H9 (cell line): Measurements from ENCODE around the gene ZSWIM6. TPM values are rescaled to one million over a fixed set of nuclear protein-coding genes. Genes with fewer than 3 reads are reported as not detected.

ENCODE experiments used
- DNase-seq: peaks from one replicate; pipeline ENCODE4 v3.0.0-alpha.2; 2017
- H2AFZ ChIP-seq: one replicate; pipeline ENCODE4 v1.6.1; 2013; ENCODE audit warnings: mild to moderate bottlenecking, low read length, control low read depth, moderate library complexity
- H2AK5ac ChIP-seq: 2 replicates; pipeline ENCODE4 v1.6.1; 2013; ENCODE audit warnings: low read length, control low read depth, mixed read lengths; ENCODE audit not compliant: insufficient read length
- H2BK120ac ChIP-seq: one replicate; pipeline ENCODE4 v1.6.1; 2013; ENCODE audit warnings: low read depth, mild to moderate bottlenecking, low read length, control low read depth, inconsistent platforms; ENCODE audit not compliant: poor library complexity, severe bottlenecking
- H2BK12ac ChIP-seq: 2 replicates; pipeline ENCODE4 v1.6.1; 2013; ENCODE audit warnings: low read length, control low read depth, mixed read lengths, low read depth; ENCODE audit not compliant: insufficient read length
- H2BK15ac ChIP-seq: 2 replicates; pipeline ENCODE4 v1.6.1; 2013; ENCODE audit warnings: low read depth, low read length, control low read depth
- H2BK20ac ChIP-seq: one replicate; pipeline ENCODE4 v1.6.1; 2013; ENCODE audit warnings: low read depth, mild to moderate bottlenecking, low read length, control low read depth, inconsistent platforms; ENCODE audit not compliant: poor library complexity, severe bottlenecking
- H2BK5ac ChIP-seq: 2 replicates; pipeline ENCODE4 v1.6.1; 2013; ENCODE audit warnings: low read length, control low read depth, mixed read lengths; ENCODE audit not compliant: insufficient read length
- H3K14ac ChIP-seq: 2 replicates; pipeline ENCODE4 v1.6.1; 2013; ENCODE audit warnings: low read length, control low read depth; ENCODE audit not compliant: insufficient read depth
- H3K18ac ChIP-seq: 2 replicates; pipeline ENCODE4 v1.6.1; 2013; ENCODE audit warnings: low read depth, mild to moderate bottlenecking, mixed read lengths, low read length, control low read depth; ENCODE audit not compliant: insufficient read length
- H3K23ac ChIP-seq: 2 replicates; pipeline ENCODE4 v1.6.1; 2013; ENCODE audit warnings: low read length, control low read depth, mixed read lengths, low read depth; ENCODE audit not compliant: insufficient read length
- H3K23me2 ChIP-seq: 2 replicates; pipeline ENCODE4 v1.6.1; 2013; ENCODE audit warnings: low read depth, mild to moderate bottlenecking, mixed read lengths, low read length, control low read depth; ENCODE audit not compliant: insufficient read length, poor library complexity, severe bottlenecking
- H3K27ac ChIP-seq: 2 replicates; pipeline ENCODE4 v1.5.1; 2013; ENCODE audit warnings: low read length, control low read depth, mixed read lengths, low read depth; ENCODE audit not compliant: insufficient read length
- H3K27me3 ChIP-seq: 2 replicates; pipeline ENCODE4 v1.6.1; 2013; ENCODE audit warnings: low read length, control low read depth, inconsistent platforms; ENCODE audit not compliant: insufficient read depth
- H3K4ac ChIP-seq: 2 replicates; pipeline ENCODE4 v1.6.1; 2013; ENCODE audit warnings: low read depth, mild to moderate bottlenecking, control low read depth, inconsistent platforms, low read length, moderate library complexity
- H3K4me1 ChIP-seq: 2 replicates; pipeline ENCODE4 v1.6.1; 2013; ENCODE audit warnings: low read length, control low read depth, inconsistent platforms; ENCODE audit not compliant: insufficient read depth
- H3K4me2 ChIP-seq: 2 replicates; pipeline ENCODE4 v1.6.1; 2013; ENCODE audit warnings: low read length, control low read depth, mixed read lengths; ENCODE audit not compliant: insufficient read length, insufficient read depth
- H3K56ac ChIP-seq: 2 replicates; pipeline ENCODE4 v1.6.1; 2013; ENCODE audit warnings: low read depth, mild to moderate bottlenecking, mixed read lengths, low read length, control low read depth; ENCODE audit not compliant: insufficient read length
- H3K79me1 ChIP-seq: 2 replicates; pipeline ENCODE4 v1.6.1; 2013; ENCODE audit warnings: low read depth, mild to moderate bottlenecking, moderate library complexity, low read length, control low read depth, inconsistent platforms; ENCODE audit not compliant: insufficient read depth, poor library complexity, severe bottlenecking
- H3K79me2 ChIP-seq: 2 replicates; pipeline ENCODE4 v1.6.1; 2013; ENCODE audit warnings: low read length, control low read depth, inconsistent platforms; ENCODE audit not compliant: insufficient read depth
- H3K9ac ChIP-seq: 2 replicates; pipeline ENCODE4 v1.6.1; 2013; ENCODE audit warnings: low read length, control low read depth, mixed read lengths; ENCODE audit not compliant: insufficient read length; ENCODE audit errors: extremely low read depth
- H3K9me3 ChIP-seq: one replicate; pipeline ENCODE4 v1.6.1; 2013; ENCODE audit warnings: low read depth, low read length, inconsistent platforms; ENCODE audit not compliant: control insufficient read depth
- H3T11ph ChIP-seq: one replicate; pipeline ENCODE4 v1.6.1; 2013; ENCODE audit warnings: mild to moderate bottlenecking, low read length, control low read depth, inconsistent platforms
- H4K20me1 ChIP-seq: one replicate; pipeline ENCODE4 v1.6.1; 2013; ENCODE audit not compliant: control insufficient read depth, insufficient read length, insufficient read depth
- H4K5ac ChIP-seq: 2 replicates; pipeline ENCODE4 v1.6.1; 2013; ENCODE audit warnings: low read depth, mild to moderate bottlenecking, mixed read lengths, low read length, control low read depth; ENCODE audit not compliant: insufficient read length
- H4K8ac ChIP-seq: replicated peaks from 2 replicates; pipeline ENCODE4 v1.6.1; 2013; ENCODE audit warnings: low read length, control low read depth, mixed read lengths, low read depth; ENCODE audit not compliant: insufficient read length
- H4K91ac ChIP-seq: 2 replicates; pipeline ENCODE4 v1.6.1; 2013; ENCODE audit warnings: low read depth, mild to moderate bottlenecking, moderate library complexity, mixed read lengths, low read length, control low read depth; ENCODE audit not compliant: insufficient read length
- H3K27ac Mint-ChIP-seq, 3 experiments: 2 replicates in 2 of 3; 3 replicates in 1 of 3; pipeline ENCODE4 v1.8.0; 2020 to 2021; ENCODE audit warnings: mixed read lengths in 3 of 3, mild to moderate bottlenecking in 1 of 3, moderate library complexity in 1 of 3
- H3K27me3 Mint-ChIP-seq: 2 replicates; pipeline ENCODE4 v1.8.0; 2021; ENCODE audit warnings: low read depth, mild to moderate bottlenecking, moderate library complexity, mixed read lengths
- H3K36me3 Mint-ChIP-seq, 3 experiments: 2 replicates in 2 of 3; 3 replicates in 1 of 3; pipeline ENCODE4 v1.8.0; 2020 to 2021; ENCODE audit warnings: low read depth in 3 of 3, mixed read lengths in 3 of 3; ENCODE audit not compliant: insufficient read depth in 1 of 3
- H3K4me1 Mint-ChIP-seq, 2 experiments: 2 replicates each; pipeline ENCODE4 v1.8.0; 2020; ENCODE audit warnings: mixed read lengths in 2 of 2
- H3K4me3 Mint-ChIP-seq, 2 experiments: 2 replicates in 1 of 2; 3 replicates in 1 of 2; pipeline ENCODE4 v1.8.0; 2020 to 2021; ENCODE audit warnings: mild to moderate bottlenecking in 2 of 2, mixed read lengths in 2 of 2, moderate library complexity in 1 of 2
- H3K9me3 Mint-ChIP-seq, 2 experiments: 2 replicates in 1 of 2; 3 replicates in 1 of 2; pipeline ENCODE4 v1.8.0; 2020; ENCODE audit warnings: mild to moderate bottlenecking in 2 of 2, mixed read lengths in 2 of 2, moderate library complexity in 1 of 2
- CTCF ChIP-seq: fragments of 200-600 bp; sonication (generic); conservative IDR thresholded peaks from 3 replicates; pipeline ENCODE4 v1.8.0; 2021; ENCODE audit warnings: antibody characterized with exemption, mild to moderate bottlenecking
- WGBS: extraction: QIAGEN DNeasy Blood & Tissue Kit; methylation state at CpG from one replicate; pipeline ENCODE4 v1.1.7; 2013; ENCODE audit warnings: missing lambda C conversion rate, low lambda C conversion rate, mixed read lengths; ENCODE audit not compliant: insufficient read length; ENCODE audit errors: extremely low coverage; 5-methylcytosine and 5-hydroxymethylcytosine counted together
- total RNA-seq: library from RNA; stranded (reverse); gene quantifications from 2 replicates; pipeline ENCODE4 v1.2.1, GENCODE V29; 2021

The ZSWIM6 gene
- total RNA-seq, 1 experiment from 2014 or later = 11.5 TPM

- H3K4ac ChIP-seq = no peak overlapping the region
- no peak overlapping the region for H2BK5ac ChIP-seq
- no peak overlapping the region for H2BK120ac ChIP-seq
- H2BK20ac ChIP-seq = no peak overlapping the region
- no peak overlapping the region for H4K8ac ChIP-seq
- H3K23ac ChIP-seq = no peak overlapping the region
- H2AK5ac ChIP-seq = no peak overlapping the region
- H3K79me1 ChIP-seq = no peaks in the 10 kb centered on the region
- no peak for TF ChIP-seq CTCF
- no peak overlapping the region for H2AFZ ChIP-seq
- no peak overlapping the region for H3K9ac ChIP-seq
- Mint-ChIP-seq H3K4me3 (peak overlapping the region; percentile 77 to 88), H3K4me1 (peaks cover 43 to 44% of the 10 kb centered on the region in 2 experiments), H3K27me3 (peaks cover 71% of the 10 kb centered on the region), H3K36me3 (peaks cover 4 to 9% (median 8%) of the 10 kb centered on the region in 3 experiments; a peak in 6 of 7 replicates), H3K9me3 (no peaks in the 10 kb centered on the region; a peak in 1 of 5 replicates), H3K27ac (no peak overlapping the region)
- H2BK15ac ChIP-seq = no peak overlapping the region
- H3K27ac ChIP-seq = no peak overlapping the region
- H4K5ac ChIP-seq = no peak overlapping the region
- no peak for DNase-seq
- H3K14ac ChIP-seq = peak overlapping the region; percentile 86
- H3K9me3 ChIP-seq = no peaks in the 10 kb centered on the region
- H3T11ph ChIP-seq = no peak overlapping the region
- no peaks in the 10 kb centered on the region for H4K20me1 ChIP-seq
- peaks cover 35% of the 10 kb centered on the region for H3K27me3 ChIP-seq
- no CpG with 5 or more reads among the region's 69 CpGs for WGBS
- H2BK12ac ChIP-seq = no peak overlapping the region
- H4K91ac ChIP-seq = no peak overlapping the region
- H3K23me2 ChIP-seq = peaks cover 18% of the 10 kb centered on the region
- no peak overlapping the region for H3K18ac ChIP-seq
- peaks cover 5% of the 10 kb centered on the region; the same call in 1 of the 2 replicates for H3K4me1 ChIP-seq
- H3K56ac ChIP-seq = no peak overlapping the region
- no peaks in the 10 kb centered on the region; the same call in 1 of the 2 replicates for H3K79me2 ChIP-seq
- no peak overlapping the region for H3K4me2 ChIP-seq
Measured at GRCh38 chr5:61332358-61332749, 296 bp downstream of the ZSWIM6 start.
